HG02970 (cell line): ENCODE results near the gene CD6.

Source experiments
- ATAC-seq: cut with Tn5 transposase; IDR thresholded peaks from one replicate; pipeline ENCODE4 v1.9.1; 2021; ENCODE audit warnings: mild to moderate bottlenecking, moderate library complexity, moderate number of reproducible peaks; ENCODE audit not compliant: unreplicated experiment, low FRiP score

CD6 gene

GRCh38 chr11:61069427-61069826 is 97.9 kb downstream of the CD6 start:
- no peak for ATAC-seq
